IMR-90 (cell line): ENCODE data around the gene CARD14. TPM values are rescaled to one million over a fixed set of nuclear protein-coding genes. Genes with fewer than 3 reads are reported as not detected.

ENCODE experiments used
- ATAC-seq: fragments of 200-7000 bp; cut with Tn5 transposase; 2 replicates; pipeline ENCODE4 v1.9.1; 2020; ENCODE audit warnings: low read depth, mild to moderate bottlenecking, moderate library complexity
- BruUV-seq: library from RNA; stranded (reverse); fragments of 400-500 nt; replicated peaks from 2 replicates; lab custom pipeline; 2021; lab: Mats Ljungman, UMichigan
- CTCF ChIA-PET: fragments of 300-600 bp; formaldehyde crosslinking; extraction: SDS; loops from one replicate; lab custom pipeline; 2021; ENCODE audit warnings: antibody characterized with exemption; lab: Yijun Ruan, JAX
- POLR2A ChIA-PET: fragments of 300-600 bp; sonication (Branson Sonifier 250); formaldehyde crosslinking; loops from one replicate; lab custom pipeline; 2022; ENCODE audit warnings: antibody characterized with exemption; ENCODE audit not compliant: unreplicated experiment; lab: Charles Lee
- DNase-seq: peaks from one replicate; pipeline ENCODE4 v3.0.0; 2013
- H2AFZ ChIP-seq: replicated peaks from 2 replicates; pipeline ENCODE3; 2013; ENCODE audit warnings: low read length, mild to moderate bottlenecking; ENCODE audit not compliant: poor library complexity
- H2AK5ac ChIP-seq: 2 replicates; pipeline ENCODE4 v1.6.1; 2013; ENCODE audit warnings: low read depth, low read length, inconsistent platforms
- H2AK9ac ChIP-seq: replicated peaks from 2 replicates; pipeline ENCODE3; 2013; ENCODE audit warnings: mild to moderate bottlenecking, low read depth, low read length, moderate library complexity; ENCODE audit not compliant: poor library complexity
- H2BK120ac ChIP-seq: 2 replicates; pipeline ENCODE4 v1.6.1; 2013; ENCODE audit warnings: low read depth, low read length, inconsistent platforms
- H2BK15ac ChIP-seq: 3 replicates; pipeline ENCODE4 v1.6.1; 2013; ENCODE audit warnings: low read depth, low read length, inconsistent platforms
- H2BK20ac ChIP-seq: 2 replicates; pipeline ENCODE4 v1.6.1; 2013; ENCODE audit warnings: low read depth, mild to moderate bottlenecking, inconsistent platforms, low read length, moderate library complexity
- H2BK5ac ChIP-seq: 2 replicates; pipeline ENCODE4 v1.6.1; 2013; ENCODE audit warnings: mild to moderate bottlenecking, low read depth, low read length, inconsistent platforms; ENCODE audit not compliant: poor library complexity, severe bottlenecking
- H3K14ac ChIP-seq: replicated peaks from 2 replicates; pipeline ENCODE4 v1.6.1; 2013; ENCODE audit warnings: low read depth, low read length, inconsistent platforms
- H3K18ac ChIP-seq: 2 replicates; pipeline ENCODE4 v1.6.1; 2013; ENCODE audit warnings: low read depth, low read length, control low read depth
- H3K23ac ChIP-seq: 2 replicates; pipeline ENCODE4 v1.6.1; 2013; ENCODE audit warnings: low read depth, low read length, inconsistent platforms
- H3K27ac ChIP-seq: 2 replicates; pipeline ENCODE4 v1.5.1; 2013; ENCODE audit warnings: mild to moderate bottlenecking, control low read depth, low read length; ENCODE audit not compliant: insufficient read depth
- H3K27me3 ChIP-seq: 2 replicates; pipeline ENCODE4 v1.6.1; 2013; ENCODE audit warnings: low read length; ENCODE audit not compliant: control insufficient read depth, insufficient read depth
- H3K36me3 ChIP-seq: 2 replicates; pipeline ENCODE4 v1.6.1; 2013; ENCODE audit warnings: low read length, mixed read lengths; ENCODE audit not compliant: control insufficient read depth, insufficient read depth
- H3K4ac ChIP-seq: 2 replicates; pipeline ENCODE4 v1.6.1; 2013; ENCODE audit warnings: low read depth, low read length, inconsistent platforms
- H3K4me1 ChIP-seq: 2 replicates; pipeline ENCODE4 v1.6.1; 2013; ENCODE audit warnings: low read length, mixed read lengths; ENCODE audit not compliant: control insufficient read depth, insufficient read depth
- H3K4me2 ChIP-seq: 2 replicates; pipeline ENCODE4 v1.6.1; 2013; ENCODE audit warnings: low read depth, mild to moderate bottlenecking, control low read depth, low read length, moderate library complexity
- H3K4me3 ChIP-seq: 2 replicates; pipeline ENCODE4 v1.5.1; 2013; ENCODE audit warnings: low read depth, mild to moderate bottlenecking, control low read depth, low read length, moderate library complexity; ENCODE audit not compliant: insufficient read depth
- H3K56ac ChIP-seq: 2 replicates; pipeline ENCODE4 v1.6.1; 2013; ENCODE audit warnings: low read length, inconsistent platforms; ENCODE audit not compliant: insufficient read depth; ENCODE audit errors: extremely low read depth
- H3K79me1 ChIP-seq, 2 experiments: 2 replicates each; pipeline ENCODE4 v1.6.1; 2013; ENCODE audit warnings: low read length in 2 of 2, inconsistent platforms in 1 of 2, low read depth in 1 of 2
- H3K9ac ChIP-seq: 2 replicates; pipeline ENCODE4 v1.6.1; 2013; ENCODE audit warnings: low read depth, low read length, control low read depth
- H3K9me1 ChIP-seq: 2 replicates; pipeline ENCODE4 v1.6.1; 2013; ENCODE audit warnings: low read length, inconsistent platforms; ENCODE audit not compliant: insufficient read depth
- H3K9me3 ChIP-seq: 2 replicates; pipeline ENCODE4 v1.6.1; 2013; ENCODE audit warnings: low read length; ENCODE audit not compliant: control insufficient read depth, insufficient read depth
- H4K20me1 ChIP-seq: 2 replicates; pipeline ENCODE4 v1.6.1; 2013; ENCODE audit warnings: low read length, inconsistent platforms; ENCODE audit not compliant: insufficient read depth
- H4K5ac ChIP-seq: 2 replicates; pipeline ENCODE4 v1.6.1; 2013; ENCODE audit warnings: mild to moderate bottlenecking, low read depth, low read length, control low read depth
- H4K8ac ChIP-seq, 2 experiments: 2 replicates each; pipeline ENCODE4 v1.6.1; 2013; ENCODE audit warnings: low read depth in 2 of 2, low read length in 2 of 2, control low read depth in 1 of 2, inconsistent platforms in 1 of 2
- H4K91ac ChIP-seq: 2 replicates; pipeline ENCODE4 v1.6.1; 2013; ENCODE audit warnings: low read depth, low read length, inconsistent platforms; ENCODE audit not compliant: insufficient read depth
- CEBPB ChIP-seq: IDR thresholded peaks from 2 replicates; pipeline ENCODE4 v1.6.1; 2012; ENCODE audit warnings: low read depth, low read length, improper control_type of control experiment
- MXI1 ChIP-seq: IDR thresholded peaks from 2 replicates; pipeline ENCODE4 v1.6.1; 2012; ENCODE audit warnings: low read depth, mild to moderate bottlenecking, low read length, moderate library complexity, borderline replicate concordance
- RAD21 ChIP-seq: IDR thresholded peaks from 2 replicates; pipeline ENCODE4 v1.6.1; 2012; ENCODE audit warnings: low read length, improper control_type of control experiment
- WGBS, 2 experiments: methylation state at CpG; one replicate each; pipeline versions ENCODE4 v1.1.5 to v1.1.7; 2013; ENCODE audit warnings: missing lambda C conversion rate in 2 of 2; ENCODE audit not compliant: insufficient read length in 1 of 2; ENCODE audit errors: extremely low coverage in 2 of 2; 5-methylcytosine and 5-hydroxymethylcytosine counted together
- dilution Hi-C: fragments of 300-500 bp; cut with HindIII; formaldehyde crosslinking; loops from one replicate; pipeline ENCODE4 v1.14.3; 2018; ENCODE audit warnings: low sequenced_read_pairs; ENCODE audit not compliant: unreplicated experiment
- in situ Hi-C: fragments of 300-500 bp; cut with MboI; formaldehyde crosslinking; loops from 3 replicates; pipeline ENCODE4 v1.14.3; 2019; ENCODE audit warnings: low sequenced_read_pairs, inconsistent platforms, mixed read lengths
- intact Hi-C: fragments of 100-400 bp; cut with micrococcal nuclease; formaldehyde crosslinking; loops from 2 replicates; pipeline ENCODE4 v1.10.0; 2022
- polyA plus RNA-seq, 3 experiments: library from polyadenylated mRNA; depleted of rRNA; stranded (reverse); fragments of >200 nt; gene quantifications; 2 replicates each; pipeline ENCODE4 v1.2.3, GENCODE V29; 2012; ENCODE audit warnings: low replicate concordance in 1 of 3
- total RNA-seq: library from RNA; depleted of rRNA; stranded (reverse); fragments of >200 nt; gene quantifications from 2 replicates; pipeline ENCODE4 v1.2.3, GENCODE V29; 2012
- TF ChIP-seq, protein P1 (sequence below): conservative IDR thresholded peaks from 2 replicates; pipeline ENCODE4 v1.5.1; 2012; ENCODE audit warnings: mild to moderate bottlenecking, low read depth, low read length, improper control_type of control experiment

CARD14 gene
- total and polyA plus RNA-seq, 2 of the 4 experiments (the other 2 are of a cell fraction): not detected

GRCh38 chr17:80245566-80246265 is 75.9 kb downstream of the CARD14 start:
- Histone ChIP-seq H3K18ac (no peak overlapping the region), H2BK120ac (no peak overlapping the region), H3K23ac (no peak overlapping the region), H3K79me1 (no peaks in the 10 kb centered on the region), H3K4me2 (no peak overlapping the region), H3K9me1 (0 out of 2 replicates have a peak, but pooled peaks cover 2% of the 10 kb centered on the region), H2AFZ (no peak overlapping the region), H3K27me3 (no peaks in the 10 kb centered on the region), H3K4ac (no peak overlapping the region), H4K8ac (no peak overlapping the region), H2AK5ac (no peak overlapping the region), H2AK9ac (no peak overlapping the region), H4K5ac (no peak overlapping the region), H3K27ac (no peak overlapping the region), H3K4me3 (no peak overlapping the region), H2BK15ac (no peak overlapping the region), H3K9me3 (no peaks in the 10 kb centered on the region), H3K36me3 (peaks cover 56% of the 10 kb centered on the region), H2BK5ac (no peak overlapping the region), H4K91ac (no peak overlapping the region), H3K14ac (no peak overlapping the region), H3K56ac (no peak overlapping the region), H3K9ac (no peak overlapping the region), H3K4me1 (no peaks in the 10 kb centered on the region), H2BK20ac (no peak overlapping the region), H4K20me1 (no peaks in the 10 kb centered on the region)
- intact Hi-C loops (no loop called here), dilution Hi-C loops (no loop called here), in situ Hi-C loops (no loop called here)
- WGBS, 2 experiments: 97% methylated on average over 6 of the region's 27 CpGs; no CpG with 5 or more reads in 1 of the 2 experiments
- ChIA-PET POLR2A (no interaction called here), CTCF (no interaction called here)
- no peak for TF ChIP-seq RAD21
- TF ChIP-seq MXI1: no peak
- TF ChIP-seq, protein P1, sequence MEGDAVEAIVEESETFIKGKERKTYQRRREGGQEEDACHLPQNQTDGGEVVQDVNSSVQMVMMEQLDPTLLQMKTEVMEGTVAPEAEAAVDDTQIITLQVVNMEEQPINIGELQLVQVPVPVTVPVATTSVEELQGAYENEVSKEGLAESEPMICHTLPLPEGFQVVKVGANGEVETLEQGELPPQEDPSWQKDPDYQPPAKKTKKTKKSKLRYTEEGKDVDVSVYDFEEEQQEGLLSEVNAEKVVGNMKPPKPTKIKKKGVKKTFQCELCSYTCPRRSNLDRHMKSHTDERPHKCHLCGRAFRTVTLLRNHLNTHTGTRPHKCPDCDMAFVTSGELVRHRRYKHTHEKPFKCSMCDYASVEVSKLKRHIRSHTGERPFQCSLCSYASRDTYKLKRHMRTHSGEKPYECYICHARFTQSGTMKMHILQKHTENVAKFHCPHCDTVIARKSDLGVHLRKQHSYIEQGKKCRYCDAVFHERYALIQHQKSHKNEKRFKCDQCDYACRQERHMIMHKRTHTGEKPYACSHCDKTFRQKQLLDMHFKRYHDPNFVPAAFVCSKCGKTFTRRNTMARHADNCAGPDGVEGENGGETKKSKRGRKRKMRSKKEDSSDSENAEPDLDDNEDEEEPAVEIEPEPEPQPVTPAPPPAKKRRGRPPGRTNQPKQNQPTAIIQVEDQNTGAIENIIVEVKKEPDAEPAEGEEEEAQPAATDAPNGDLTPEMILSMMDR: no peak
- no peak for TF ChIP-seq CEBPB
- DNase-seq (no peak), ATAC-seq (no peak)
- no TSS peak for BruUV-seq
